NCI-H2196 (cell line): ENCODE measurements around the gene RAB11FIP5.

Source experiments
- DNase-seq: peaks from one replicate; lab custom pipeline; 2025; ENCODE audit not compliant: unreplicated experiment; lab: John Stamatoyannopoulos, UW

The RAB11FIP5 gene

DNA sequence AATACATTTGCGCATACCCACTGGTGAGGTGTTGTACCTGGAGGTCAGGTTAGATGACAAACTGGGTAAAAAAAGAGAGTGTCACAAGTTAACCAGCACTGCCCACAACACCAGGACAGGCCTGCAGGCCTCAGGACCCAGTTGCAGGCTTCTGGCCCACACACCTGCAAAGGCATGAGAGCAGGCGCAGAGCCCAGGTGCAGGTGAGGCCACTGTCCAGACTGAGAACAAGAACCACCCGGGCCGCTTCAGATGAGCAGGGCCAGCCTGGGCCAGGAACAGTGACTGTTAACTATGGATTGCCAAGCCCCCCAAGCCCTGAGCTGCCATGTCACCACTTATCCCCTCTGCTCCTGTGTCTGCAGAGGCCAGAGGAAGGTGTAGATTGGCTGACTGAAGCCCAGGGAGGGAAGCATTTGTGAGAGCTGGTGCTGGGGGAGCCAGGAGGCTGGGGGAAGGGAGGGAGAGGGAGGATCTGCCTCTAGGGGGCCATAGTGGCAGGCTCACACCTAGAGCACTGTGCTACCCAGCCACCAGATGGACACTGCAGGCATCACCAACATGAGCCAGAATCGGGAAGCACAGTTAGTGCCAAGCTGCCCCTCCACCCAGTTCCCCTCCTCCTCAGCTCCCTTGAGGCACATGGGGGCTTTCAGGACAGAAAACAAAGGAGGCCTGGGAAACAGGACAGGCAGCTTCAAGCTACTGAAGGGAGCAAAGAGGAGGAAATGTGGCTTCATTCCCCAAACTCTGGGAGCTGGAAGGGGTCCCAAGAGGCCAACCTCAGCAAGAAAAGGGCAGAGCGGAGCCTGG is 76.6 kb downstream of the RAB11FIP5 start:
- no peak for DNase-seq

GRCh38 chr2:73034661-73035375 is 77.9 kb downstream of the RAB11FIP5 start:
- DNase-seq: no peak

- no peak for DNase-seq
Measured at GRCh38 chr2:73033766-73034381, 78.9 kb downstream of the RAB11FIP5 start.

DNA sequence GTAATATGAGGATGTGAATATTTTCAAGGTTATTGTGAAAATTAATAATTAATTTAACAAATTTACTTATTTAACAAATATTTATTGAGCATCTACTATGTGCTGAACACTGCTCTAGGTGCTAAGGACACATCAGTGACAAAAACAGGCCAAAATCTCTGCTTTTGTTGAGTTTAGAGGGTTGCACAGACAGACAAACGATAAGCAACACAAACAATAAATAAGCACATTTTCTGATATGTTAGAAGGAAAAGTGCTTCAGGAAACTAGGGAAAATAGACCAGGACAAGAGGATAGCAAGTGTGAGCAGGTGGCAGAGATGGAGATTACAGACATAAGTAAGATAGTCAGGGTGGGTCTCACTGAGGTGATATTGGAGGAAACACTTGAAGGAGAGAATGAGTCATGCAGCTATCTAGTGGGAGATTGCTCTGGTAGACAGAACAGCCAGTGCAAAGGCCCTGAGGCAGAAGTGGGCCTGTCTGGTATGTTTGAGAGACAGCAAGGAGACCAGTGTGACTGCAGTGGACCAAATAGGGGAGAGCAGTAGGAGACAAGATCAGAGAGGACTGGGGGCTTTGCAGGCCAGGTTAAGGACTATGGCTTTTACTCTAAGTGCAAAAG is 79.5 kb downstream of the RAB11FIP5 start:
- DNase-seq: no peak

DNA sequence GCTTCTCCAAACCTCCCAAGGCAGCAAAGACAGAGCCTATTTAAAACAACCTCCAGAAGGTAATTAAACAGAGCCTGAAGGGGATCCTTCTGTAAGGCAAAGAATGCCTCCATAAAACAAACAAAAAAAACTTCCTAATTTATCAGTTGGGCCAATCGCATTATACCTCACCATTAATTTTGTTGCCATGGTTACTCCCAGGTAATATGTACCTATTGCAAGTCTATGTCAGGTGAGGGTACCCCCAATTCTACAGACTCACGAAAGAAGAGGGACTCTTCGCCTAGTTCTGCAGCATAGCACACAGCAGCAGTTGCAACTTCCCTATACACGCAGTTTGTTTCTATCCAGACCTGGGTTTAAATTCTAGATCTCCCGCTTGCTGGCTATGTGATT is 80.0 kb downstream of the RAB11FIP5 start:
- no peak for DNase-seq

GRCh38 chr2:73031725-73032701 is 80.7 kb downstream of the RAB11FIP5 start:
- DNase-seq: no peak

DNA sequence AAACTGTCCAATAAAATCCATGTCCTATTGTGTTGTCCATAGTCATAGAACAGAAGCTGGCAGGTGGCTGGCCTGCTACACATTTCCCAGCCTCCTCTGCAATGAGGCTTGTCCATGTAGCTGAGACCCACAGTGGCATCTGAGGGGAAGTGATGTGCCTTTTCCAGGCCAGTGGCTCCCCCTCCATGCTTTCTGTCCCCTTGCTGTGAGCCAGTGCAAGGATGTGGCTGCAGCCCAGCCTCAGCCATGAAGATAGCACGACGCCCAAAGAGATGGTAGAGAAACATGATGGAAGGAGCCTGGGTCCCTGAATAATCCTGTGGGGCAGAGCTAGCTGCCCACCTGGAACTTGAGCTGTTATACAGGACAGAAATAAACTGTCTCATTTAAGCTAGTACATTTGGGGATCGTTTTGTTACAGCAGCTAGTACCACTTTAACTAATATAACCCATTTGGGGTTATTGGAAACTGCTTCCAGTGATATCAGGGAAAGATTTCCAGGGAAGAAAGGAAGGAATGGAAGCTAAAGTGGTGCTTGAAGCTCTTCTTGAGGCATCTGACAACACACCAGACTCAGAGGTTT is 81.6 kb downstream of the RAB11FIP5 start:
- no peak for DNase-seq

DNA sequence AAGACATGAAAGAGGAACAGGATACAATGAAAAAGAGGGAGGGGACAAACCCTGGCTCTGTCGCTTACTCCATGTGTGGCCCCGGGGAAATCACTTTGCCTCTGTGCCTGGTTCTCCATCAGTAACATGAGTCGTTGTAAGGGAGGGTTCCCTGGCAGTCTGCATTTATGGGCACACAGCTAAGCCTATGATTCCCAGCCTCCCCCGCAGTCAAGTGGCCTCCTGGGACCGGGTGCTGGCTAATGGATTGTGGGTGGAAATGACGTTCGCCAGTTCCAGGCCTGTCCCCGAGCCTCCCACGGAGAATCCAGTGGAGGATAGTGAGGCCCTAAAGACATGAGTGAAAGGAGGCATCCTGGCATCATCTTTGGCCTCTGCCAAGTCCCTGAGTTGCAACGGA is 83.9 kb downstream of the RAB11FIP5 start:
- DNase-seq: no peak

- no peak for DNase-seq
Measured at GRCh38 chr2:73027340-73027739, 85.4 kb downstream of the RAB11FIP5 start.

DNA sequence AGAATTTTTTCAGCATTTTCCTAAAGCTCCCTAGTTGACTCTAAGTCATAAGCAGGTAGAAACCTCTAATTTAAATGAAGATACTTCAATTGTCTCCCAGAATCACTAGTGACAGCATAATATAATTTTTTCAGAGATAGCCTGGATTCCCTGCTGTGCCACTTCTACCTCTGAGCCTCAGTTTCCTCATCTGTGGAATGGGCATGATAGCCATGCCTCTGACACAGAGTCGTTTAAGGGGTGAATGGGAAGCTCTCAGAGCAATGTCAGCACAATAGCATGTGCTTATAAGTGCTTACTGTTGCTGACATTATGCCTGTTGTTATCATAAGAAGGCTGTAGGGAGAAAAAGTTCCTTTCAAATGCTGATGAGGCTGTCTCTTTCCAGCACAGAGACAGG is 89.3 kb downstream of the RAB11FIP5 start:
- DNase-seq: no peak
